ENCODE data around the gene MED12L.
"Not testable (repeated sequence)": the region's sequence is repeated elsewhere in the genome, so short reads cannot be mapped to it uniquely, and the experiment has no call there.

The MED12L gene

DNA sequence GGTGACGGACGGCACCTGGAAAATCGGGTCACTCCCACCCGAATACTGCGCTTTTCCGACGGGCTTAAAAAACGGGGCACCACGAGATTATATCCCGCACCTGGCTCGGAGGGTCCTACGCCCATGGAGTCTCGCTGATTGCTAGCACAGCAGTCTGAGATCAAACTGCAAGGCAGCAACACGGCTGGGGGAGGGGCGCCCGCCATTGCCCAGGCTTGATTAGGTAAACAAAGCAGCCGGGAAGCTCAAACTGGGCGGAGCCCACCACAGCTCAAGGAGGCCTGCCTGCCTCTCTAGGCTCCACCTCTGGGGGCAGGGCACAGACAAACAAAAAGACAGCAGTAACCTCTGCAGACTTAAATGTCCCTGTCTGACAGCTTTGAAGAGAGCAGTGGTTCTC, 156.5 kb downstream of the MED12L start:
- DNase-seq (ENCODE audit: low spot score) = not testable (repeated sequence)

DNA sequence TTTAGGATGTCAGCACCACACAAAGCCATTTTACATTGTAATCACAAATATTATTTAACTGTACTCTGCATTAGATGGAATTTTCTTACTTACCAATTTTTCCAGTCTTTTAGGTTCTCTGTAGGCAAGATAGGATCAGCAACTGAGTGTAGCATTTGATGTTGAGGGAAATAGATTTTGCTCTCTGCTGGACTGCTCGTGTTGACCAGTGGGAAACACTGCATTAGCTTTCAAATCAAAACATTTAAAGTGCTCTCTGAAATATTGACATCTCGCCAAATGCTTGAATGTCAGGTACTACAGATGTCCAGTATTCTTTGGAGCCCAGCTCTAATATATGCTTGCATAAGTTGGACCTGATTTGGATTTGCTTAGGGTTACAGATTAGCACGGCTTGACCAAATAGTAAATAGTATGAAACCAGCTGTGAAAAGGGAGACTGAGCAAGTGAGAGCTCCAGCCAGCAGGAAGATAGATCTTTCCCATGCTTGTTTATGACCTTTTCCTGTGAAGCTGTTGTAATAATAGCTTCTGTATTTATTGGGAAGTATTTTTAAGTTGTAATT, 163.4 kb downstream of the MED12L start:
- no peak for DNase-seq (ENCODE audit: low spot score)

DNA sequence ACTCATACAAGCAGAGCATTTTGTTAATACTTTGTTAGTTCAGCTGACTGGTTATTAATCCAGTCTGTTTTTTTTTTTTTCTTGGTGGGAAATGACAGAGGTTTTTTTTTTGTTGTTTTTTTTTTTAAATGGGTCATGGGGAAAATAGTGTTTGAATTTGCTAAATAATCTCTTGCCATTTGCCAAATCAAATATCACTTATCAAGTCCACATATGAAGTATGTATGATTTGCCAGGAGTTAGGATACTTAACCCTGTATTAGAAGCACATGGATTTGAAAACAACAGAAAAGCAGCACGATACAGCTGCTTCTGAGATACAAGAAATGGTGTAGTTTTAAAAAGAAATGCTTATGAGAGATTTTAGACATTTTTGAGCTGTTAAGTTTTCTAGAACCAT, 171.3 kb downstream of the MED12L start:
- DNase-seq (ENCODE audit: low spot score) = no peak

DNA sequence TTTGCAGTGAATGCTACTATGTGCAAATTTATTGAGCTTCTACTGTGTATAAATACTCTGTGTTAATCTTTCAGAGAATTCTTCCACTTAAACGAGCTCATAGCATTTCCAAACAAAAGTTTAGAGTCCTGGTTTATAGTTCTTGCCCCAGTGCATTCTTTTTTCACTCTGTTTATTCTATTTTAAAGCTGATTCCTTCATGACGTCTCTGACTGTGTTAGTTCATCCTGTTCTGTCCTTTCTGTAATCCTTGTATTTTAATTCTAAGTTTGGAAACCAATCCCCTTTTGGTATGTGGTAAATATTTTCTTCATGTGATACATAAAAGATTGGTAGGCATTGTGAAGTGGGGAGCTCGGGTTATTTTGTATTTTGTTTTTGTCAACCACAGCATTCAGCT, 174.2 kb downstream of the MED12L start:
- no peak for DNase-seq (ENCODE audit: low spot score)

DNA sequence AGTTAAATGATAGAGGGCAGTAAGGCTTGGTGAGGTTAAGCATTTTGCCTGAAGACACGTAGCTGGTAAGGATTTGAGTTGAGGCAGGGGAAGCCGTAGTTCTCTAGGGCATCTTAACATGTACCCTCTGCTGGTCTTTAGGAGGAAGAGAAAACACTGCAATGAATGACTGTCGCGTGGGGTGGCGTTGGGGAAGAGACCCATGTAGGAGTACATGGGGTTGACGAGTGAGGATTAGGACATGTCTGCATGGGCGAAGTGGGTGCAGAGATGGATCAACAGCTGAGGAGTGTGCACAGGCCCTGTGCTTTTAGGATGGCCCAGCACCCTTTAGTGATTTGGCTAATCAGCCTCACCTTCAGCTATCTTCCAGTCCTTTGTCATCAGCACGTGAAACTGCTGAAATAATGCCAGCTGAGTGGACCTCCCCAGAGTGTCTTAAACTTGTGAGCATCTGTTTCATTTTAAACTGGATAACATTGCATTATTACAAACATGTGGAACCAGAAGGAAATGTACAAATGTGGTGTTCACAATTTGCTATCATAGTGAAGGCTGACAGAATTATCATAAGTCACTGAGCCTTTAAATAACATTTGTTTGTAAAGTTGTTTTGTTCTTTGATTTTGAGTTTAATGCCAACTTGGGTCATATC, 177.5 kb downstream of the MED12L start:
- peak; percentile 34 for DNase-seq (ENCODE audit: low spot score)

DNA sequence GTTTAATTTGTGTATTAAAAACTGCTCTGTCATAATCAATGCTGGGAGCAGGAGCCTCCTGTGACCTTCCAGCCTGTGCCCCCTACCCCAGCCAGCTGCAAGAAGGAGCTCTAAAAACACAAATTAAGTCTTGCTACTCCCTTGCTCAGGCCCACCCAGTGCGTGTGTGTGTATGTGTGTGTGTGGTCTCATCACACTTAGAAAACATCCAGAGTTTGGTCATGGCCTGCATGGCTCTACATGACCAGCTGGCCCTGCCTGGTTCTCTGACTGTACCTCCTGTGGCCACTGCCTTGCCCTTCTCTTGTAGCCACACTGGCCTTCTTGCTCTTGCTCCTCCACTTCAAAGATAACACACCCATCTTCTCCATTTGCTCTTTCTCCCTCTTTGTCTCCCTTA, 179.1 kb downstream of the MED12L start:
- no peak for DNase-seq (ENCODE audit: low spot score)

DNA sequence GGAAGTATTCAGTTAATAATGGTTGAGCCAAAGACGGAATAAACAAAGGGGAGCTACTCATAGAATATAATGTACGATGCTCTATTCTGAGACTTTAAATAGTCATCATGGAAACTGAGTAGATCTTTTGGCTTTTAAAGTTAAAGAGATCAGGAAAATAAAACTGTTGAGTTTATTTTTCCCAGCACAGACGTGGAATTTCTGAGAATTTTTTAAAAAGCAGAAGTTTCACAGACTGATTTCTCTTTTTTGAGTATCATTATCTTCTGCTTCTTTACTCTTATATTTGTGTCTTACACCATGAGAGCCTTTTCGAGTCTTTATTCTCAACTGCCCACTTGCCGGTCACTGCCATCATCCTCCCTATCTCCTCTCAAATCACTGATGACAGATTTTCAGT, 179.7 kb downstream of the MED12L start:
- no peak for DNase-seq (ENCODE audit: low spot score)

DNA sequence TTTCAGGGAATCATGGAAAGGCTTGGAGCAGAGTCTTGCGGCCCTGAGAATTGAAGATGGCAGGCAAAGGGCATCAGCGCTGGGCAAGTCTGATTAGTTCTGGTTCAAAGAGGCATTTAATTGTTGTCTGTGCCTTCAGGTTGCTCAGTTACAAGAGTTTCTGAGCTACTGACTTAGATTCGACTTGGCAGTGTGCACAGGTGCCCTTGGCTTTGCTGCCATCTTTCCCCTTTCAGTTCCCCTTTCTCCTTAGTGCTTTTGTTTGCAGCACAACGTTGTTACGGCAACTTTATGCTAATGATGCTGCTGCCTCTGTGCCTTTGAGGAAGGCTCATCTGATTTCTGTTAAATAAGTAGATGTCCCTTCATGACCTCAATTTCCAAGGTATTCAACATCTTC, 180.4 kb downstream of the MED12L start:
- no peak for DNase-seq (ENCODE audit: low spot score)

DNA sequence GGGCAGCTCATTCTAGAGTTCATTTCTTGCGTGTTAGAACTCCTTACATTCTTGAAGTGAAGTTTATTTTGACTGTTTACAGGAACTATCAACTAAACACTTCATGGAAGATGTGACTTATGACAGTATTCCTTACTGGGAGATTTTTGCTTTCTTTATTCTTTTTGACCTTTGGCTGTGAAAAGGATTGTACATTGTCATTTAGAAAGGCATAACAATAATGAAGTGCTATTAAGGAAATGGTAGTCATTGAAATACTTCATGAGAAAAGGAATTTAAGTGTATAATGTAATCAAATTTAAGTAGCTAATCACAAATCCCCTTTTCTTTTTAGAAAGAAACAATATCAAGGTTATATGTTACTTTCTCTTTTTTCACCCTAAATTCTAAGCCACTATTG, 181.6 kb downstream of the MED12L start:
- no peak for DNase-seq (ENCODE audit: low spot score)

DNA sequence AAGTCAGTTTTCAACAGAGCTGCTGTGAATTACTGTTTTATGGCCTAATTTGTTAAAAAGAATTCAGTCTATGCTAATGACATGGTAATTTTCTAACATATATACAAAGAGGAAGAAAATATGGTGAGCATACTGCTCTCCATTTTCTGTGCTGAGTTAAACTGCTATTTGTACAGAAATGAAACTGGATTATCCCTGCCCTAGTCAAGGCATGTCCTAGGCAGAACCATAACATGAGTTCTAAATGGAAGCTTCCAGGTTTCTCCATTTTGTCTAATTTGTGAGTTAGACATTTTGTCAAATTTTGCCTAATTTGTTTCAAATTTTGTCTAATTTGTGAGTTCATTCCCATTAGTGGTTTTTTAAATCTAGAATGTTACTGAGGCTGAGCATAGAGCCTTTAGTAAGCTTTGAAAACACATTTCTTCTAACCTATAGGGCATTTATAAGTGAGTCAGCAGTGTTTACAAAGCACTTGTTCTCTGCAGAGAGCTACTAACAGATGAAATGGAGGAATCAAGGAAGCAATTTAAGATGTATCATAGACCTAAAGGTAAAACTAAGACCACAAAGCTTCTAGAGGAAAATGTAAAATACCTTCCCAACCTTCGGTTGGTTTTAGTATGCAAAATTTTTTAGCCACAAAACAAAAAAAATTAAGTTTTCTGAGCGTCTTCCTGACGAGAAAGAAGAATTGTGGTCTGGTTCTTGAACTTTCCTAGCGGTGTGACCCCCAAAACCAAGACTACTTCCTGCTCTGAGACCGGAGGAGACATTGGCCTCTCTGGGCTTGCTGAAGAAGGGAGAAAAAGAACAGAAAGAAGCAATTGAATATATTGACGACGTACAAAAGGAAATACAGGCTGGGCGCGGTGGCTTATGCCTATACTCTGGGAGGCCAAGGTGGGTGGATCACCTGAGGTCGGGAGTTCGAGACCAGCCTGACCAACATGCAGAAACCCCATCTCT, 183.1 kb downstream of the MED12L start:
- no peak for DNase-seq (ENCODE audit: low spot score)

DNA sequence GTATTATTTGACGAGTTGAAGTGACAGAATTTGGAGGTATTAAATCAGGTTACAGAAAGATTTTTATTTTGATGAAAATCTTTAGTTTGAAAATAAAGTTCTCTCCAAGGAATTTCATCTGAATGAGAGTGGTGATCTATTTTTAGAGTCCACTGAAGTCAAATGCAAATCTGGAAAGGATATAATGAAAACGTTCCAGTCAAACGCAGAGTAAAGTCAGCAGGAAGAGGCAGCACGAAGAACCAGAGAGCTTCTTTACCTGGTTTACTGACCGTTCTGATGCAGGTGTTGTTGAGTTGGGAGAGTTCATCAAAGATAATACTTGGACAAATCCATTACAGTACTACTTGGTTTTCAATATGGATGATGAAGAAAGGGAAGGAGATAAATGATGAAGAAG, 184.2 kb downstream of the MED12L start:
- DNase-seq (ENCODE audit: low spot score) = no peak

DNA sequence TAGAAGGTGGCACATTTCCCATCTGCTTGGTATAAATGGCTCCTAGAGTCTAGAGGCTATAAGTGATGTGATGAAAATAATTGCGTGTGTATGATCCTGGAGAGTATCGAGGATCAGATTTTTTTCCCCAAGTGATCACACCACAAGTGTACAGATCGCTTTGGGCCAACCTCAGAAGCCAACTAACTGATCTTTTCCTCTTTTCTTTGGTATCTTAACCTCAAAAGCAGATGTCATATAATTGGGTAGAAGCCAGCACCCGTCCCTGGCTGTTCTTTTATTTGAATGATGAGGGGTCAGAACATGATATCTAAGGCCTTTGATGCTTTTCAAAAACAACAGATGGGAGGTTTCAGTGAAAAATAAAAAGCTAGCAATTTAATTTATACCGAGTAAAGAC, 189.6 kb downstream of the MED12L start:
- DNase-seq (ENCODE audit: low spot score) = no peak

DNA sequence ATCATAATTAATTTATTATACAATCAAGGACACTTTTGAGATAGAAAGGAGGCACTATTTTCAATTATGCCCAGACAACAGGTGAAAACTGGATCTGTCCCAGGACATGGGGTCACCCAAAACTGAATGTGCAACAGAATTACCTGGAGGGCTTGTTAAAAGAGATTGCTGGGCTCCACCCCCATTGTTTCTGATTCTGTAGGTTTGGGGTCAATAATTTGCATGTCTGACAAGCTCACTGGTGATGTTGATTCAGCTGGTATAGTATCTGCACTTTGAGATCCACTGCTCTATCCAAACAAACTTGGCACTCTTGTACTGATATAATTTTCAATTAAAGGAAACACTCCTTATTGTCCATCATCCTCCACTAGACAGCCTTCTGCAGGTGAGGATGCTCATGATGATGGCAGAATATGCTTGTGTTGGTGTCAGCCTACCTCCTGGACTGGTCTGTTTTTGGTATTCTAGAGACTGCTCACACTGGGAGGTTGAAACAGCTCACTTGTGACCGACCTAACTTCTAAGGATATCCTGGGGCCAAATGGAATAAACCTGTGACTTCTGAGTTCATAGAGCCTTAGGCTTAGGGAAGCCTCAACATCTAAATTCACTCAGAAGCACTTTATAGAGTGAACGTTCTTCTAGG, 190.7 kb downstream of the MED12L start:
- DNase-seq (ENCODE audit: low spot score) = no peak

DNA sequence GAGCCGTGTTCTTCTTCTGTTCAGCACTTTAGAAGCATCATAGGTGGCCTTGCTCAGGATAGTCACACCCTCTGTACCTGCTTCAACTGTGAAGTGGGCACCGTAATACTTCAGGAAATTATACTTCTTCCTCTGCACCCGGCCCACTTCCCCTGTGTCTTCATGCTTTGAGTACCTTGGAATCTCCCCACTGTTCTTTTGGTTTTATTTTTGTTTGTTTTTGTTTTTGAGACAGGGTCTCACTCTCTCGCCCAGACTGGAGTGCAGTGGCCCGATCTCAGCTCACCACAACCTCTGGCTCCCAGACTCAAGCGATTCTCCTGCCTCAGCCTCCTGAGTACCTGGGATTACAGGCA, 191.2 kb downstream of the MED12L start:
- no peak for DNase-seq (ENCODE audit: low spot score)

DNA sequence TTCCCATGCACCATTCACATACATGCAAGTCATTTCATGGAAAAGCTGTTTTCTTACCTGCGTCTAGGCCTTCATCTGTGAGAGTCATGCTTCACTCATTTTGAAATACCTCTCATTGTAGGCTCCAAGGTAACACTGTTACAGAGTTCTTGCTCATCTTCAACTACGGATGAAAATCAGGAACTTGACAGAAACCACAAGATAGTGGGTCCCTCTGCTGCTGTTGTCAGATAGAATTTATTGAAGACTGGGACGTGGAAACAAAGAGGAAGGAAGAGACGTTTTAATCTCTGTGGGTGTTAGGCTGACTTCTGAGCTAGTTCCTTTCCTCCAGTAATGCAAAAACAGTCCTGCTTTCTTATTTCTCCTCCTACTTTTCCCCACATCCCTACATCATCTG, 192.8 kb downstream of the MED12L start, which contains the start of gene P2RY14:
P2RY14 (minus strand) TSS at position 313 of the 400 bp plus-strand sequence. CDS start 64,226 bp downstream, outside the sequence.
- DNase-seq (ENCODE audit: low spot score) = no peak

DNA sequence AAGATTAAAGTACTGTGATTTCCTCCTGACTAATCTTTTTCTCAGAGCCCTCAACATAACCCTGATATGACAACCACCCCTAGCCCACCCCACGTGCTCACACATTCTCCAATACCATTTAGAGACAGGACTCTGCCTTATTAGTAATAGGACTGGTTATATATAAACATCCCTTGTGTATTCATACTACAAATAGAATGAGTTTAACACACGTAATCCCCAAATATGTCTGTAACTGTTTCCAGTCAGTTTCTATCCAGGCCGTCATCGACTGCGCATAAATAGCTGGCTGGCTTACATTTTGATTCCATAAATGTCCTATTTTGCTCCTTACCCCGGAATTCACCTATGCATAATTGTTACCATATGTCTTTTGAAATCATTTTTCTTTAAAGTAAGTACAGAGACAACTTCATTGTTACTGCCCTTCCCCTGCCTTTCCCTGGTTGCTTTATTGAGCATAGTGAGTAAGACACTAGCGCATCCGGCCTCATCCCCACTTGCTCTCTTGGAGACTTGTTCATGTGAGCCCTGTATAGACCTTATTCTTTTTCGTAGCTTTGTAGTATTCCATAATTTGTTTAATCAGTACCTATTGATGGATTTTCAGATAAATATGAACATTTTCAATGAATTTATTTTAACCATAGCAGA, 196.3 kb downstream of the MED12L start:
- DNase-seq (ENCODE audit: low spot score) = no peak

DNA sequence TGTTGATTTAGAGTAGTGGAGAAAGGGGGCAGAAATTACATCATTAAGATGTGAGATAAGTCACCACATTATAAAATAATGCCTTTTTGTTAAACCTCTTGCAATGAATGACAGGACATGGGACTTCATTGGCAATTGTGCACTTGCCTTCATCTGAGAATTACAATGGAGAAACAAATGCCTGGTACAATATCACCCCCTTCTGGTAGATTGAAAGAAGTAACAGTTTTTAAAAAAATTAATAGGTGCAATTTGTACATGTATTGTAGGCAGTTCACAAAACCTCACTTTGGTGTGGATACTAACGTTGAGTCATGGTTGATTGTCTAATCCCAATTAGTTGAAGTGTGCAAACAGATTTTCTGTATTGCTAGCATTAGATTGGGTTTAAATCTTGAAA, 197.5 kb downstream of the MED12L start:
- DNase-seq (ENCODE audit: low spot score) = peak; percentile 56

DNA sequence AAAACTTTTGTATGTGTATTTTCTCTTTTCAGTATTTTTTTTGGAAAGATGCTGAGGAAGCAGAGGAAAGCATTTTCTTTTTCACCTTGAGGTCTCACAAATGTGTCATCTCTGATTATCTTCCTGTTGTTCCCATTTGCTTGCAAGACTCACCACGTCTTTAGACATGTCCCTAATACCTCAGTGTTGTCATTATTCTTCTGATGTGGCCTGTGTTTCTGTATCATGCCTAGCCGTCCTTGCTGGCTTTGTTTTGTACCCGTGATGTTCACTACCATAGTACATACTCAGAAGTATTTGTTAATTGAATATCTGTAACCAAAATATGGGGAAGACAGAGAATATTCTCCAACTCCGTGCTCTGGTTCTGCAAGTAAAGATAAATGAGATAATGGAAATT, 197.9 kb downstream of the MED12L start:
- DNase-seq (ENCODE audit: low spot score) = no peak

DNA sequence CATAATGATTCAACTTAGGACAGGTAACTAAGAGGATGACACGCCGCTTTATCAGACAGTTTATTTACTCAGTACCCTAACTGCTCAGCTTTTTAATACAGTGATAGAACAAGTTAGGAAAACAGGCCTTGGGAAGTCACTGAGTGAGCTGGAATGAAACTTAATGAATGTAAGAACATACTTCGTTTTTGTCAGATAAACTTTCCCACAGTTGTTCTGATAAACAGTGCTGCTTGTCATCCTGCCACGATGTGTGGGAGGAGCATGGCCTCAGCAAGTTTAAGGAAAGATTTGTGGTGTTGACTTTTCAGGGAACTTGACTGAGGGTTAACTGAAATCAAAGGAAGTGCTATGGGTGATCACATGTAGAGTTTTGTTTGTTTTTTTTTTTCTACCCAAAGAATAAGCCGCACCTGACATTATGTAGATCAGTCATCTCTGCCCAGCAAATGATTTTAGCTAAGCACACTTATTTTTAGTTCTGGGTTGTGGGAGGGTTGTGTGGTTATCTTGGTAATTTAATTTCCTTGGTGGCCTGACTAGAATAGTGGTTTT, 198.5 kb downstream of the MED12L start:
- no peak for DNase-seq (ENCODE audit: low spot score)

DNA sequence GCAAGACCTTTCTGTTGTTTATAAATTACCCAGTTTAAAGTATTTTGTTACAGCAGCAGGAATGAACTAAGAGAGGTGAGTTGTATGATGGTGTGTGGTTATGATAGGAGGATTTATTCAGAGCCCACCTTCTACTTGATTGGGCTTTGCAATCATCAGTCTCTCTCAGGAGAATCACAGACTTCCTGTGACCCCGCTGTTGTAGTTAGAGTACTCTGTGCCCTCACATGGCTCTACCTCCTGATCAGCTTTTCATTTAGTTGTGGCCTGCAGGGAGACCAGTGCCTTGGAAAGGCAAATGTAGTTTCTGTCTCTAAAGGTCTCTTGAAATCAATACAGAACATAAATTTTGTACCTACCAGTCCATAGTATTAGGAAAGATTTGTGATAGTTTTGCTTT, 200.5 kb downstream of the MED12L start:
- DNase-seq (ENCODE audit: low spot score) = no peak

DNA sequence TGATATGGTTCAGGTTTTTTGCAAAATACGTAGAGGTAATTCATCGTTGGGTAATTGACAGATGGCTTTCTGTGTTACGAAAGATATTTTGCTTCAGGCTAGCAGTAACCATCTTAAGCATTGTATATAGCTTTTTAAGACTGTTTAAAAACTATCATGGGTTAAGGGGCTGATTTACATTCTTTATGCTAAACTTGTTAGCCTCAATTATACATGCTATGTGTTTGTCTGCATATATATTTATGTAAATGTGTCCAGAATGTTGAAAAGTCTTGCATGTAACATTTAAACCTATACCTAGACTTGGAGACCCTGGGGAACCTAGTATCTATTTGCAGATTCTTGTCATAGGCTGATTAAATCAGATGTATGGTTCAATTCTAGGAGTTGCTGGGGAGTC, 204.0 kb downstream of the MED12L start:
- no peak for DNase-seq (ENCODE audit: low spot score)

DNA sequence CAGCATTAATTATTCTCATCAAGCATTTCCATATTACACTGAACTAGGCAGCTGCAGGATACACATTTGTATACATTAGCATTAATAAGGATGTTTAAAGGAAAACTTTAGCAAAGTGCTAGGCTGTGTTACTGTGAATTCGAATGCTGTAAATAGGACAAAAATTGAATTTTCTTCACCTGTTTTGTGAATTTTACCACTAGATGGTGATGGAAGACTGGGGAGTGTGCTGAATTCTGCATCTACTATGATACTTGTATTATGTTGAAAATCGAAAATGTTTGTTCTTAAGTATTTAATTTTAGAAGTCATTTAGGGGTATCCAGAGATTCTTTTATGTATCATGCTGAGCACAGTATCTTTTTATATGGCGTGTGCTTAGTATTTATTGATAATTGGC, 205.2 kb downstream of the MED12L start:
- peak; percentile 44 for DNase-seq (ENCODE audit: low spot score)
